Upper lobe of right lung (tissue), 1 donor: ENCODE measurements around the gene ZNF280A. TPM values are rescaled to one million over a fixed set of nuclear protein-coding genes. Genes with fewer than 3 reads are reported as not detected.

Experiments used
- ATAC-seq: fragments of 200-7000 bp; cut with Tn5 transposase; one replicate; pipeline ENCODE4 v1.9.1; 2020; ENCODE audit warnings: mild to moderate bottlenecking, moderate library complexity
- DNase-seq: peaks from one replicate; pipeline ENCODE4 v3.0.0-alpha.2; 2020
- H3K27ac ChIP-seq: fragments of 200-600 bp; one replicate; pipeline ENCODE4 v1.8.0; 2022
- H3K27me3 ChIP-seq: fragments of 200-600 bp; one replicate; pipeline ENCODE4 v1.8.0; 2022; ENCODE audit warnings: mild to moderate bottlenecking
- H3K36me3 ChIP-seq: fragments of 200-600 bp; one replicate; pipeline ENCODE4 v1.8.0; 2022
- H3K4me1 ChIP-seq: fragments of 200-600 bp; one replicate; pipeline ENCODE4 v1.8.0; 2022
- H3K4me3 ChIP-seq: fragments of 200-600 bp; one replicate; pipeline ENCODE4 v1.8.0; 2022; ENCODE audit warnings: mild to moderate bottlenecking
- H3K9me3 ChIP-seq: fragments of 200-600 bp; one replicate; pipeline ENCODE4 v1.8.0; 2022
- intact Hi-C: fragments of 100-400 bp; cut with DNase I; formaldehyde crosslinking; loops from one replicate; pipeline ENCODE4 v1.11.0; 2022
- long read RNA-seq: library from polyadenylated mRNA; unstranded; transcript quantifications from one replicate; pipeline ENCODE4 v2.0.0, GENCODE V29; 2021
- total RNA-seq: library from RNA; stranded (reverse); fragmentation: NEBNext Ultra II Directional; extraction: Animal tissue kit (Norgen Biotek cat#: 25700); gene quantifications from one replicate; pipeline ENCODE4 v1.2.1, GENCODE V29; 2021
- TF ChIP-seq, protein P1 (sequence below): fragments of 200-600 bp; IDR thresholded peaks from one replicate; pipeline ENCODE4 v1.8.0; 2022; ENCODE audit warnings: antibody characterized with exemption
- donor health status: DM: no; HTN: yes; CAD: no; lungs with severe emphysema.

Gene ZNF280A, protein sequence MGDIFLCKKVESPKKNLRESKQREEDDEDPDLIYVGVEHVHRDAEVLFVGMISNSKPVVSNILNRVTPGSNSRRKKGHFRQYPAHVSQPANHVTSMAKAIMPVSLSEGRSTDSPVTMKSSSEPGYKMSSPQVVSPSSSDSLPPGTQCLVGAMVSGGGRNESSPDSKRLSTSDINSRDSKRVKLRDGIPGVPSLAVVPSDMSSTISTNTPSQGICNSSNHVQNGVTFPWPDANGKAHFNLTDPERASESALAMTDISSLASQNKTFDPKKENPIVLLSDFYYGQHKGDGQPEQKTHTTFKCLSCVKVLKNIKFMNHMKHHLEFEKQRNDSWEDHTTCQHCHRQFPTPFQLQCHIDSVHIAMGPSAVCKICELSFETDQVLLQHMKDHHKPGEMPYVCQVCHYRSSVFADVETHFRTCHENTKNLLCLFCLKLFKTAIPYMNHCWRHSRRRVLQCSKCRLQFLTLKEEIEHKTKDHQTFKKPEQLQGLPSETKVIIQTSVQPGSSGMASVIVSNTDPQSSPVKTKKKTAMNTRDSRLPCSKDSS
- total RNA-seq: not detected
- long read RNA-seq: 0 reads

DNA sequence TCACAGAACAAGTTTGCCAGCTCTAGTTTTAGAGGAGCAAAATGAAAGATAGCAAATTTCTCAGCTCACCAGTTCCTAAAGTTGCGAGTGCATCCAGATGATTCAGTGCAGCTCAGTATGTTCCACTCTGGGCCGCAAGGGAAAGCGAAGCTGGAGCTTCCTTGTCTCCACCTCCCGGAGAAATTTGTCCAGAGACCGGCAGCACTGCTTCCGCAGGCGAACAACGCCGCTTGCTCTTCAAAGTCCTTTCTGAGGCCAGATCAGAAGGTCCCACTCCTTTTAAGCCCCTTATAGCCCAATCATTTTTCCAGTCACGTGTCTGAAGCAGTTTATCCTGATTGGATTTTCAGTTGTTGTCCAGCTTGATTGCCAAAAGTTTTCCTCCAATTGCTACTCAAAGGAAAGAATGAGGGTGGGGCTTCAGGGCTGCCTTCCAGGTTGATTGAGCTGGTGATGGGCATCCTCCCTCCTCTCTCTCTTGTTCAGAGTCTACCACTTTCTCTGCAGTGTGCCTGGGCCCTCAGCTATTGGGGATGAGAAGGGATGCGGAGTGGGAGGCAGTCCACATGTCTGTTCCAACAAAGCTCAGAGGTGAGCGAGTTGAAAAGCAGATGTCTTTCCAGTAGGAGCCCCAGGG is at the start of gene ZNF280A:
Gene ZNF280A (minus strand): TSS at position 251 of the 637 bp plus-strand sequence. CDS start 4,640 bp downstream, outside the sequence.
- H3K4me3 ChIP-seq: no peak within 1 kb of the TSS
- DNase-seq: no peak
- intact Hi-C loops: no loop called here
- ATAC-seq: no peak
- H3K4me1 ChIP-seq: no peaks in the 10 kb centered on the region
- H3K36me3 ChIP-seq: no peaks in the 10 kb centered on the region
- H3K27me3 ChIP-seq: peaks cover 13% of the 10 kb centered on the region
- no peaks in the 10 kb centered on the region for H3K9me3 ChIP-seq
- TF ChIP-seq, protein P1, sequence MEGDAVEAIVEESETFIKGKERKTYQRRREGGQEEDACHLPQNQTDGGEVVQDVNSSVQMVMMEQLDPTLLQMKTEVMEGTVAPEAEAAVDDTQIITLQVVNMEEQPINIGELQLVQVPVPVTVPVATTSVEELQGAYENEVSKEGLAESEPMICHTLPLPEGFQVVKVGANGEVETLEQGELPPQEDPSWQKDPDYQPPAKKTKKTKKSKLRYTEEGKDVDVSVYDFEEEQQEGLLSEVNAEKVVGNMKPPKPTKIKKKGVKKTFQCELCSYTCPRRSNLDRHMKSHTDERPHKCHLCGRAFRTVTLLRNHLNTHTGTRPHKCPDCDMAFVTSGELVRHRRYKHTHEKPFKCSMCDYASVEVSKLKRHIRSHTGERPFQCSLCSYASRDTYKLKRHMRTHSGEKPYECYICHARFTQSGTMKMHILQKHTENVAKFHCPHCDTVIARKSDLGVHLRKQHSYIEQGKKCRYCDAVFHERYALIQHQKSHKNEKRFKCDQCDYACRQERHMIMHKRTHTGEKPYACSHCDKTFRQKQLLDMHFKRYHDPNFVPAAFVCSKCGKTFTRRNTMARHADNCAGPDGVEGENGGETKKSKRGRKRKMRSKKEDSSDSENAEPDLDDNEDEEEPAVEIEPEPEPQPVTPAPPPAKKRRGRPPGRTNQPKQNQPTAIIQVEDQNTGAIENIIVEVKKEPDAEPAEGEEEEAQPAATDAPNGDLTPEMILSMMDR: no peak
- no peak within 1 kb of the TSS for H3K27ac ChIP-seq

DNA sequence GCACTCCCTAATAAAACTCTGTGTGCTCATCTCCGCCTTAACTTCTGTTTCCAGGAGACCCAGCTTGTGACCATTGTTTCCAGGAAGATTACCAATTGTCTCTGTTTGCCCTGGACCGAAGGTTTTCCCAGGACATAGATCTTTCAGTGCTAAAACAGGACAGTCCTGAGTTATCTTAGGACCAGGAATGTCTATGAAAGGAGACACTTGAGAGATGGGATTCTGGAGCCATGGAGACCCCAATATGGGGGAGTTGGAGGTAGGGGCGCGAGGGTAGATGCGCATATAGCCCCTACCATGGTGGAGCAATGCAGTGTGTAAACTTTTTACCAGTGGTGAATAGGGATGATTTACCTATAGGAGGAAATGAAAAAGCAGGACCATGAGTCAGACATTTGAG is 49.1 kb upstream of the ZNF280A start:
- no peak overlapping the region for H3K4me3 ChIP-seq
- H3K27ac ChIP-seq: no peak overlapping the region
- ATAC-seq (no peak), DNase-seq (no peak)
- H3K27me3 ChIP-seq: peaks cover 26% of the 10 kb centered on the region
- TF ChIP-seq, protein P1: no peak
- intact Hi-C loops: no loop called here
- no peaks in the 10 kb centered on the region for H3K9me3 ChIP-seq
- H3K4me1 ChIP-seq: no peaks in the 10 kb centered on the region
- H3K36me3 ChIP-seq: no peaks in the 10 kb centered on the region

DNA sequence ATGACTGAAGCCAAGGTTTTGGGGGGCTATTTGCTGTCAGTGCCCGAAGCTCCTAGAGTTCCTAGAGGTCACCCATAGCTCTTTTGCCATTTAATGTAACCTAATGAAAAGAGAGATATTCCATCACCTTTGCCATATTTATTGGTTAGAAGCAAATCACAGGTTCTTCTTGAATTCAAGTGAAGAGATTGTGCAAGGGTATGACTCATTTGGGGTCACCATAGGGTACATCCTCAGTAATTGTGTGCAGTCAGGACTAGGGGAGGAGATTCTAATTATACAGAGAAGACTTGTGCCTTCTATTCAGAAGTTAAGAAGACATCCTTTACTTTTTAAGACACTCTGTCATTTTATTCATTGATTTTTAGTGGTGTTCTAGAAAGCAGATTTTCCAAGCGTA is 45.9 kb upstream of the ZNF280A start:
- Histone ChIP-seq H3K27ac (no peak overlapping the region), H3K4me3 (no peak overlapping the region), H3K27me3 (peaks cover 21% of the 10 kb centered on the region), H3K4me1 (no peaks in the 10 kb centered on the region), H3K9me3 (no peaks in the 10 kb centered on the region), H3K36me3 (no peaks in the 10 kb centered on the region)
- intact Hi-C loops: no loop called here
- TF ChIP-seq, protein P1: no peak
- ATAC-seq (no peak), DNase-seq (no peak)

DNA sequence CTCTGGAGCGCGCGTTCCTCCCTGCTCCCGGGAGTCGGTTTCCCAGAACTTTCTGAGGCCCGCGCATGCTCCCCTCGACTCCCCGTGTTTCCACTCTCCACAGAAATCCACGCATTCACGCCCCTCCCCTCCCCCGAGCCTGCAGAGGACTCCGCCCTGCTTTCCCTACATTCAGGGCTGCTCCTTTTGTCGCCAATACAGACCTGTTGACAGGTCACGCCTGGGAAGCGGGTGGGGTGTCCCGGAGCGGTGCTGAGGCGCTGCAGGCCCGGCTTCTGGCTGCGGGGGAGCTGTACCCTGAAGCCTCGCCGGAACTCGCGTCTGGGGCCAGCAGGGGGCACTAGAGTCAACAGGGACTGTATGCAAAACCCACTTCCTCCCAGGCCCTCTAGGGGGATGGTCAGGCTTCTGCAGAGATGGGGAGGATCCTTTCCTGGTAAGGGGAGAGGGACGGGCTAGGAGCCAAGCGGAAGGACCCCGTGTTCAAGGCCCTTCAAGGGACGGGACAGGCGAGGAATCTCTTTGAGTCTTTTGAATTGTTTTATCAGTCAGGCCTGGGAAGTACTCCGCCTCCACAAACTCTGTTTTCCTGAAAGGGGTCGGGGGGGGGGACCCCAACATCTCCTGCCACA is 39.0 kb upstream of the ZNF280A start, which contains the start of gene PRAME:
Gene PRAME (minus strand): TSS at position 294 of the 632 bp plus-strand sequence. CDS start 2,433 bp downstream, outside the sequence.
- peak; percentile 86 for ATAC-seq
- Histone ChIP-seq H3K36me3 (no peaks in the 10 kb centered on the region), H3K27me3 (no peaks in the 10 kb centered on the region), H3K4me1 (no peaks in the 10 kb centered on the region), H3K27ac (no peak within 1 kb of the TSS), H3K9me3 (no peaks in the 10 kb centered on the region), H3K4me3 (no peak within 1 kb of the TSS)
- intact Hi-C loops: no loop called here
- DNase-seq: peak; percentile 78
- TF ChIP-seq, protein P1: peak; percentile 52

DNA sequence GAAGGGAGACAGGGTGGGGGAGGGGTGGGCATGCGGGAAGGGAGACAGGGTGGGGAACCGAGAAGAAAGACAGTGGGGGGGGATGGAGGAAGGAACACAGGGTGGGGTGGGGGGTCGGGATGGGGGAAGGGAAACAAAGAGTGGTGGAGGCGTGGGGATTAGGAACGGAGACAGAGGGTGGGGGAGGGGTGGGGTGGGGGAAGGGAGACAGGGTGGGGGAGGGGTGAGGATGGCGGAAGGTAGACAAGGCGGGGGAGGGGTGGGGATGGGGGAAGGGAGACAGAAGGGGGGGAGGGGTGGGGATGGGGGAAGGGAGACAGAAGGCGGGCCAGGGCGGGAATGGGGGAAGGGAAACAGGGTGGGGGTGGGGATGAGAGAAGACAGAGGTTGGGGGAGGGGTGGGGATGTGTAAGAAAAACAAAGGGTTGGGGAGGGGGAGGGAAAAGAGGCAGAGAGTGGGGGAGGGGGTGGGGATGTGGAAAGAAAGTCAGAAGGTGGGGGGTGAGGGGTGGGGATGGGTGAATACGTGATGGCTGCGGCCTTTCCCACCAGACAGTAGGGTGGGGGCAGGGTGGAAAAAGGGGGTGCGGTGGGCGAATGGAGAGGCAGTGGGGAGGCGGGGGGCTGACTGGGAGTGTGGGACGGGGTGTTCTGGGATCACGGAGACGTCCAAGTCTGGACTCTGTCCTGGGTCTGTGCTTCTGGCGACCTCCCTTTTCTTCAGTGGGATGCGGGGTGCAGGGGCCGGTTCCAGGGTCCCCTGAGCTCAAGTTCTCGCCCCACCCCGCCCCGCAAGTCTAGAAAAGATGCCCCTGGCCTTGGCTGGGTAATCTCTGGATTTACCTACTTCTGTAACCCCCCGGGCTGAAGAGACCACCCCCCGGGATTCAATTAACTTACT is 38.3 kb upstream of the ZNF280A start:
- Histone ChIP-seq H3K27me3 (no peaks in the 10 kb centered on the region), H3K9me3 (no peaks in the 10 kb centered on the region), H3K4me1 (no peaks in the 10 kb centered on the region), H3K27ac (no peak overlapping the region), H3K36me3 (no peaks in the 10 kb centered on the region), H3K4me3 (no peak overlapping the region)
- DNase-seq (no peak), ATAC-seq (no peak)
- intact Hi-C loops: no loop called here
- TF ChIP-seq, protein P1: no peak
